ENCODE data around the gene TROAP.
"Not testable (repeated sequence)": the region's sequence is repeated elsewhere in the genome, so short reads cannot be mapped to it uniquely, and the experiment has no call there.

TROAP gene

DNA sequence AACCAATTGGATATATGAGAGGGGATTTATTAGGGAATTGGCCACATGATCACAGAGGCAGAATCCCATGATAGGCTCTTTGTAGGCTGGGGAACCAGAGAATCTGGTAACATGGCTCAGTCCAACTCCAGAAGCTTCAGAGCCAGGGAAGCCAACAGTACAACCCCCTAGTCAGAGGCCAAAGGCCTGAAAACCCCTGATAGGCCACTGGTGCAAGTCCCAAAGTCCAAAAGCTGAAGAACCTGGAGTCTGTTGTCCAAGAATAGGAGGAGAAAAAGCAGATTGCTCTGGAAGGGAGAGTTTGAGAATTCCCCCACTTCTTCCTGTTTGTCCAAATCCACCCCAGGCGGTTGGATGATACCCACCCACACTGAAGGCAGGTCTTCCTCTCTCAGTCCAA is 8.2 kb upstream of the TROAP start:
- POLR2A ChIA-PET (ENCODE audit: low non-redundant PET), result no interaction called here
- H3K27ac ChIP-seq, result no peak overlapping the region; the same call in 1 of the 2 replicates
- DNase-seq (ENCODE audit: low spot score), result no peak
- CTCF ChIA-PET, result interaction anchor here (1.0 kb wide), 1 partner anchor 32 kb away, joined by 3 read pairs; no protein-coding TSS in a partner anchor
- TF ChIP-seq, protein P1, sequence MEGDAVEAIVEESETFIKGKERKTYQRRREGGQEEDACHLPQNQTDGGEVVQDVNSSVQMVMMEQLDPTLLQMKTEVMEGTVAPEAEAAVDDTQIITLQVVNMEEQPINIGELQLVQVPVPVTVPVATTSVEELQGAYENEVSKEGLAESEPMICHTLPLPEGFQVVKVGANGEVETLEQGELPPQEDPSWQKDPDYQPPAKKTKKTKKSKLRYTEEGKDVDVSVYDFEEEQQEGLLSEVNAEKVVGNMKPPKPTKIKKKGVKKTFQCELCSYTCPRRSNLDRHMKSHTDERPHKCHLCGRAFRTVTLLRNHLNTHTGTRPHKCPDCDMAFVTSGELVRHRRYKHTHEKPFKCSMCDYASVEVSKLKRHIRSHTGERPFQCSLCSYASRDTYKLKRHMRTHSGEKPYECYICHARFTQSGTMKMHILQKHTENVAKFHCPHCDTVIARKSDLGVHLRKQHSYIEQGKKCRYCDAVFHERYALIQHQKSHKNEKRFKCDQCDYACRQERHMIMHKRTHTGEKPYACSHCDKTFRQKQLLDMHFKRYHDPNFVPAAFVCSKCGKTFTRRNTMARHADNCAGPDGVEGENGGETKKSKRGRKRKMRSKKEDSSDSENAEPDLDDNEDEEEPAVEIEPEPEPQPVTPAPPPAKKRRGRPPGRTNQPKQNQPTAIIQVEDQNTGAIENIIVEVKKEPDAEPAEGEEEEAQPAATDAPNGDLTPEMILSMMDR (conservative IDR thresholded peaks at IDR 0.05; ENCODE audit: low read depth), result no peak

DNA sequence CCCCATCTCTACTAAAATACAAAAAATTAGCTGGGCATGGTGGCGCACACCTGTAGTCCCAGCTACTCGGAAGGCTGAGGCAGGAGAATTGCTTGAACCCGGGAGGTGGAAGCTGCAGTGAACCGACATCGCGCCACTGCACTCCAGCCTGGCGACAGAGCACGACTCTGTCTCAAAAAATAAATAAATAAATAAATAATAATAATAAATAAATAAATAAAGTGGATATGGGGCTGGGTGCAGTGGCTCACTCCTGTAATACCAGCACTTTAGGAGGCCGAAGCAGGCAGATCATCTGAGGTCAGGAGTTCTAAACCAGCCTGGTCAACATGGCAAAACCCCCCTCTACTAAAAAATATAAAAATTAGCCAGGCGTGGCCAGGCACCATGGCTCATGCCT is 5.9 kb upstream of the TROAP start:
- DNase-seq (ENCODE audit: low spot score); POLR2A ChIA-PET (ENCODE audit: low non-redundant PET); H3K27ac ChIP-seq; CTCF ChIA-PET: not testable (repeated sequence)

DNA sequence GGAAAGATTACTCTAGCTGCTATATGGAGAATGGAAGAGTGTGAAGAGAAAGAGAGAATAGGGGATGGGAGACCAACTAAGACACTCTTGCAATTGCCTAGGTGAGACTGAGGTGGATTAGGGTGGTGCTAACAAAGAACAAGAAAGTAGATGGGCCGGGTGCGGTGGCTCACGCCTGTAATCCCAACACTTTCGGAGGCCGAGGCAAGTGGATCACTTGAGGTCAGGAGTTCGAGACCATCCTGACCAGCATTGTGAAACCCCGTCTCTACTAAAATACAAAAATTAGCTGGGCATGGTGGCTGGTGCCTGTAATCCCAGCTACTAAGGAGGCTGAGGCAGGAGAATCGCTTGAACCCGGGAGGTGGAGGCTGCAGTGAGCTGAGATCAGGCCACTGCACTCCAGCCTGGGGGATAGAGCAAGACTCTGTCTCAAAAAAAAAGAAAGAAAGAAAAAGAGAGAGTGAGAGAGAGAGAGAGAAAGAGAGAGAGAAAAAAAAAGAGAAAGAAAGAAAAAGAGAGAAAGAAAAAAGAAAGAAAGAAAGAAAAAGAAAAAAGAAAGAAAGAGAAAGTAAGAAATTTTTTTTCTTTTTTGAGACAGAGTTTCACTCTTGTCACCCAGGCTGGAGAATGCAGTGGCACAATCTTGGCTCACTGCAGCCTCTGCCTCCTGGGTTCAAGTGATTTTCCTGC is 2.5 kb upstream of the TROAP start:
- CTCF ChIA-PET, result interaction anchor here (0.7 to 0.8 kb wide), 2 partner anchors 23 to 141 kb away, joined by 3 read pairs; no protein-coding TSS in a partner anchor
- POLR2A ChIA-PET (ENCODE audit: low non-redundant PET); H3K27ac ChIP-seq; DNase-seq (ENCODE audit: low spot score): not testable (repeated sequence)

DNA sequence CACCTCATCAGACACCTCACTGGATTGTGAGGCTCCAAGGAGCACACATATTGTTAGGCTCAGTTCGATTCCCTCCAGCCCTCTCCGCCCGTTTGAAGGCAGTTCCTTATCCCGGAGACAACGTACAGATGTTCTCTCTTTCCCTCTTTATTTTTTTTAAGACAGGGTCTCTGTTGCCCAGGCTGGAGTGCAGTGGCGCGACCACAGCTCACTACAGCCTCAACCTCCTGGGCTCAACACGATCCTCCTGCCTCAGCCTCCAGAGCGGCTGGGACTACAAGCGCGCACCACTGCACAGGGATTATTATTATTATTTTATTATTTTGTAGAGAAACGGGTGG is 718 bp upstream of the TROAP start:
- DNase-seq (ENCODE audit: low spot score), result no peak
- ChIA-PET CTCF (interaction anchor here (0.6 to 2.0 kb wide), 3 partner anchors 25 to 878 kb away, joined by 3 to 15 read pairs (median 3); no protein-coding TSS in a partner anchor), POLR2A (ENCODE audit: low non-redundant PET) (interaction anchor here (0.6 to 1.1 kb wide), 2 partner anchors 16 to 38 kb away, joined by 3 to 5 read pairs; no protein-coding TSS in a partner anchor)
- TF ChIP-seq, protein P1 (conservative IDR thresholded peaks at IDR 0.05; ENCODE audit: low read depth), result no peak
- H3K27ac ChIP-seq, result peak overlapping the region; percentile 78

DNA sequence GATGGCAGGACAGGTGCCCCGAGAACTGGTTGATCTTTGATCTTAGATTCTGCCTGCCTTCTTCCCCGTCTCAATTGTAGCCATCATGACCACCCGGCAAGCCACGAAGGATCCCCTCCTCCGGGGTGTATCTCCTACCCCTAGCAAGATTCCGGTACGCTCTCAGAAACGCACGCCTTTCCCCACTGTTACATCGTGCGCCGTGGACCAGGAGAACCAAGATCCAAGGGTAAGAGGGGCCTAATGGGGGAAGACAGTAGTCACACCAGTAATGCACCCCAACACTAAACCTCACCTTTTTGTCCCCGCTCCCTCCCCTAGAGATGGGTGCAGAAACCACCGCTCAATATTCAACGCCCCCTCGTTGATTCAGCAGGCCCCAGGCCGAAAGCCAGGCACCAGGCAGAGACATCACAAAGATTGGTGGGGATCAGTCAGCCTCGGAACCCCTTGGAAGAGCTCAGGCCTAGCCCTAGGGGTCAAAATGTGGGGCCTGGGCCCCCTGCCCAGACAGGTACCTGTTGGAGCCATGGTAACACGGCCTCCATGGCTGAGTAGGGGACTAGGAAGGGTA is 556 bp downstream of the TROAP start:
- ChIA-PET CTCF (interaction anchor here (0.6 to 2.0 kb wide), 5 partner anchors 8 to 397 kb away, joined by 3 to 15 read pairs (median 4); no protein-coding TSS in a partner anchor), POLR2A (ENCODE audit: low non-redundant PET) (no interaction called here)
- peak overlapping the region; percentile 78 for H3K27ac ChIP-seq
- TF ChIP-seq, protein P1 (conservative IDR thresholded peaks at IDR 0.05; ENCODE audit: low read depth), result no peak
- no peak for DNase-seq (ENCODE audit: low spot score)

DNA sequence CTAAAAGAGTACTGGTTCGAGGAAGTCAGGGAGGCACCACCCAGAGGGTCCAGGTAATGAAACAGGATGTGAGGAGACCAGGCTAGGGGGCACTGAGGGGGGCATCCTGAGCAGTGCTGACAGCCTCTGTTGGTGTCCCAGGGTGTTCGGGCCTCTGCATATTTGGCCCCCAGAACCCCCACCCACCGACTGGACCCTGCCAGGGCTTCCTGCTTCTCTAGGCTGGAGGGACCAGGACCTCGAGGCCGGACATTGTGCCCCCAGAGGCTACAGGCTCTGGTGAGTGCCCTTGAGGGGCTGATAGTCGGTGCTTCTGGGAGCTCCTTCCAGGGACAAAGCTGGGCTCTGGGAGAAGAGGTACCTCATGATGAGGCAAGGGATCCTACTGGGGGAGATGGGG is 2.6 kb downstream of the TROAP start:
- POLR2A ChIA-PET (ENCODE audit: low non-redundant PET), result no interaction called here
- CTCF ChIA-PET, result no interaction called here
- TF ChIP-seq, protein P1 (conservative IDR thresholded peaks at IDR 0.05; ENCODE audit: low read depth), result no peak
- H3K27ac ChIP-seq, result peak overlapping the region; percentile 49
- DNase-seq (ENCODE audit: low spot score), result no peak

DNA sequence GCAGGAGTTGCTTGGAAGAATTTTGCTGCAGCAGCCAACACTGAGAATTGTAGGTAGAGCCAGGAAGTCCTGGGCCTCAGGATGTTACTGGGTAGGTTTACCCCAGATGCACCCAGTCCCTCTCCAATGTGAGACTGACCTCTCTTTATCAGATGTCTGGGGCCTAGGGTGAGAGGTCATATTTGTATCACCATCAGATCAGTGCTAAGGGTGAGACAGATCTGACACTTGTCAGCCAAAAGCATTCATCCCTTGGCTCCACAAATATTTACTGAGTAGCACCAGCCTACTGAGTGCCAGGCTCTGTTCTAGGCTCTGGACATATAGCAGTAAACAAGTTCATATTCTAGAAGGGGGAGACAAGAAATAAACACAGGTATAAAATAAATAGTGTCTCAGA is 4.3 kb downstream of the TROAP start:
- no peak overlapping the region for H3K27ac ChIP-seq

More for the DNA sequence above, 4.3 kb downstream of the TROAP start:
- TF ChIP-seq, protein P1 (conservative IDR thresholded peaks at IDR 0.05; ENCODE audit: low read depth), result no peak
- ChIA-PET CTCF (no interaction called here), POLR2A (ENCODE audit: low non-redundant PET) (no interaction called here)
- no peak for DNase-seq (ENCODE audit: low spot score)
